HFFc6 (cell line): ENCODE results near the gene KPNA5. TPM values are rescaled to one million over a fixed set of nuclear protein-coding genes. Genes with fewer than 3 reads are reported as not detected.

Experiments used
- DNase-seq: peaks from one replicate; pipeline ENCODE4 v3.0.0-alpha.2; 2018
- H3K27ac Mint-ChIP-seq: 2 replicates; pipeline ENCODE4 v1.8.0; 2020; ENCODE audit warnings: mild to moderate bottlenecking, mixed read lengths
- H3K27me3 Mint-ChIP-seq: 2 replicates; pipeline ENCODE4 v1.8.0; 2021; ENCODE audit warnings: mild to moderate bottlenecking, moderate library complexity, mixed read lengths; ENCODE audit not compliant: insufficient read depth
- H3K36me3 Mint-ChIP-seq: 2 replicates; pipeline ENCODE4 v1.8.0; 2021; ENCODE audit warnings: low read depth, mixed read lengths
- H3K4me1 Mint-ChIP-seq: 2 replicates; pipeline ENCODE4 v1.8.0; 2020; ENCODE audit warnings: low read depth, mixed read lengths
- H3K4me3 Mint-ChIP-seq: 2 replicates; pipeline ENCODE4 v1.8.0; 2020; ENCODE audit warnings: mild to moderate bottlenecking, moderate library complexity, mixed read lengths
- H3K9me3 Mint-ChIP-seq: 2 replicates; pipeline ENCODE4 v1.8.0; 2020; ENCODE audit warnings: mild to moderate bottlenecking, mixed read lengths
- total RNA-seq, 6 experiments: library from RNA; stranded (reverse); fragmentation: NEBNext Ultra II Directional; extraction: Animal tissue kit (Norgen Biotek cat#: 25700); gene quantifications; 2 replicates in 1 of 6; 3 replicates in 5 of 6; pipeline ENCODE4 v1.2.3, GENCODE V29; 2021
- TF ChIP-seq, protein P1 (sequence below): fragments of 200-600 bp; sonication (generic); IDR thresholded peaks from 2 replicates; pipeline ENCODE4 v1.5.0; 2021; ENCODE audit warnings: antibody characterized with exemption, mild to moderate bottlenecking

Gene KPNA5
- total RNA-seq, 6 experiments from 2014 or later: 6.7 to 9.7 (median 8.8) TPM

DNA sequence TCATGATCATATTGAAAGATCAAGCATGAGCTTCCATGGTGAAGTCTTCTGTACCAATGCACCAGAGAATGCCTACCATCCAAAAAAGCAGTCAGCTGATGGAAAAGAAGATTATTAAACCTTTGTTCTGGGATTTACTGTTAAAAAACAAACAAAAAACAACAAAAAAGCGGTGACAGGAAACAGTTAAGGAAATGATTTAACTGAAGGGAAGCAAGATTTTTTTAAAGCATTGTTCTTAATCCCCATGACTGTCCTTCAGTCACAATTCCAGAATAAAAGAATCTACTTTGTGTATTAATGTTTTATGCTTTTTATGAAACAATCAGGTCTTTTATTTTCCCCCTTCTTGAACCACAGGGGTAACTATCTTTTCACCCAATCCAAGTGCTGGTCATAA, 60.6 kb downstream of the KPNA5 start:
- H3K4me3 Mint-ChIP-seq: no peak overlapping the region
- DNase-seq: no peak
- no peak overlapping the region for H3K27ac Mint-ChIP-seq
- H3K27me3 Mint-ChIP-seq: no peaks in the 10 kb centered on the region; the same call in 1 of the 2 replicates
- TF ChIP-seq, protein P1, sequence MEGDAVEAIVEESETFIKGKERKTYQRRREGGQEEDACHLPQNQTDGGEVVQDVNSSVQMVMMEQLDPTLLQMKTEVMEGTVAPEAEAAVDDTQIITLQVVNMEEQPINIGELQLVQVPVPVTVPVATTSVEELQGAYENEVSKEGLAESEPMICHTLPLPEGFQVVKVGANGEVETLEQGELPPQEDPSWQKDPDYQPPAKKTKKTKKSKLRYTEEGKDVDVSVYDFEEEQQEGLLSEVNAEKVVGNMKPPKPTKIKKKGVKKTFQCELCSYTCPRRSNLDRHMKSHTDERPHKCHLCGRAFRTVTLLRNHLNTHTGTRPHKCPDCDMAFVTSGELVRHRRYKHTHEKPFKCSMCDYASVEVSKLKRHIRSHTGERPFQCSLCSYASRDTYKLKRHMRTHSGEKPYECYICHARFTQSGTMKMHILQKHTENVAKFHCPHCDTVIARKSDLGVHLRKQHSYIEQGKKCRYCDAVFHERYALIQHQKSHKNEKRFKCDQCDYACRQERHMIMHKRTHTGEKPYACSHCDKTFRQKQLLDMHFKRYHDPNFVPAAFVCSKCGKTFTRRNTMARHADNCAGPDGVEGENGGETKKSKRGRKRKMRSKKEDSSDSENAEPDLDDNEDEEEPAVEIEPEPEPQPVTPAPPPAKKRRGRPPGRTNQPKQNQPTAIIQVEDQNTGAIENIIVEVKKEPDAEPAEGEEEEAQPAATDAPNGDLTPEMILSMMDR: no peak
- no peaks in the 10 kb centered on the region for H3K4me1 Mint-ChIP-seq
- H3K36me3 Mint-ChIP-seq: peaks cover 9% of the 10 kb centered on the region
- no peaks in the 10 kb centered on the region; the same call in 1 of the 2 replicates for H3K9me3 Mint-ChIP-seq

DNA sequence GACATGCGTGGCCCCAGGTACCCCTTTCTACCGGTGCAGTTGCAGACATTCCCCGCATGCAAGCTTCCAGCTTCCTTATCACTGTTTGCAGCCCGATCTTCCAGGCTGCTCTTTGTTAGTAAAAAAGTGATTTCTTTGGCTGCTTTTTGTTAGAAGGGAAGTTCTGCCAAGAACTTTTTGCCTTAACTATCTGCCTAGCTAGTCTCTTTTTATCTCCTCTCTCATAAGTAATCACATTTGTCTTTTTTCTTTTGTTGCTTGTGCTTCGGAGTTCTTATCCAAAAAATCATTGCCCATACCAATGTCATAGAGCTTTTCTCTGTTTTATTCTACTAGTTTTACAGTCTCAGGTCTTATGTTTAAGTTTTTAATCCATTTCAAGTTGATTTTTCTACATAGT, 64.2 kb downstream of the KPNA5 start:
- TF ChIP-seq, protein P1: no peak
- Mint-ChIP-seq H3K4me3 (no peak overlapping the region), H3K36me3 (no peaks in the 10 kb centered on the region), H3K4me1 (no peaks in the 10 kb centered on the region), H3K27me3 (no peaks in the 10 kb centered on the region; the same call in 1 of the 2 replicates), H3K27ac (no peak overlapping the region), H3K9me3 (no peaks in the 10 kb centered on the region)
- DNase-seq: no peak

DNA sequence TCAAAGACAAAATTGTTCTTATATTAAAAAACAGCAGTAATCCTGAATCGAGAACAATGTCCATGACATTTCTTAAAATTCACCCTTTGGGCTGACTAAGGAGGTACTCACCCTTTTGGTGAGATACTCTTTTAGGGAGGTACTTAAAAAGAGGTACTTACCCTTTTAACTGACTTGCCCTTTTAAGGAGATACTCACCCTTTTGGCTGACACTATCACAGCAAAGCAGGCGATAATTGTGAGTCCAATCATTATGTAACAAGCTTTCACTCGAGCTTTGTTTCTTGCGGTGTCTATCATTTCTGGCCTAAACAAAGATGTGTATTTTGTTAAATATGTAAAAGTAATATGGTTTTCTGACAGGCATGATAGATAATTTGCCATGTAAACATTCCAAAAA, 80.8 kb downstream of the KPNA5 start:
- no peaks in the 10 kb centered on the region for H3K36me3 Mint-ChIP-seq
- DNase-seq: no peak
- peaks cover 38% of the 10 kb centered on the region for H3K4me1 Mint-ChIP-seq
- H3K27ac Mint-ChIP-seq: no peak overlapping the region
- peaks cover 6% of the 10 kb centered on the region; the same call in 1 of the 2 replicates for H3K27me3 Mint-ChIP-seq
- H3K4me3 Mint-ChIP-seq: peak overlapping the region; percentile 17; the same call in 1 of the 2 replicates
- no peaks in the 10 kb centered on the region for H3K9me3 Mint-ChIP-seq
- TF ChIP-seq, protein P1: no peak

DNA sequence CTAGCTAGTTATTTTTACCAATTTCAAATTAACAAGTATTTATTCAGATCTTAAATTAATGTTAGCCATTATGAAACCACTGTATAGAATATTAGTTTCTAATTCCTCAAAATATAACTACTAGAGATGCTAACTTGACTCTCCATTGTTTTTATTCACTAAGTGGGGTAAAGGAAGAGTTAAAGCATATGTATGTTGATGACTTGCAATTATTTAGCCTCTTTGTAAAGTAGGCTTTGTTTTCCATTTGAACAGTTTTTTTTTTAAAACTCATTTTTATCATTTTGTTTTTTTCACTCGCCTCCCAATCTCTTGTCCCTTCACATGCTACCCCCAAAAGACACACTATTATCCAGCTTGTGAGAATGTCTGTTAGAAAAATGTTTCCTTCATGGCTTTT, 81.2 kb downstream of the KPNA5 start:
- Mint-ChIP-seq H3K9me3 (no peaks in the 10 kb centered on the region), H3K27ac (peak overlapping the region; percentile 47), H3K4me3 (peak overlapping the region; percentile 48; the same call in 1 of the 2 replicates), H3K27me3 (peaks cover 6% of the 10 kb centered on the region; the same call in 1 of the 2 replicates), H3K36me3 (no peaks in the 10 kb centered on the region), H3K4me1 (peaks cover 38% of the 10 kb centered on the region)
- DNase-seq: no peak
- TF ChIP-seq, protein P1: no peak

DNA sequence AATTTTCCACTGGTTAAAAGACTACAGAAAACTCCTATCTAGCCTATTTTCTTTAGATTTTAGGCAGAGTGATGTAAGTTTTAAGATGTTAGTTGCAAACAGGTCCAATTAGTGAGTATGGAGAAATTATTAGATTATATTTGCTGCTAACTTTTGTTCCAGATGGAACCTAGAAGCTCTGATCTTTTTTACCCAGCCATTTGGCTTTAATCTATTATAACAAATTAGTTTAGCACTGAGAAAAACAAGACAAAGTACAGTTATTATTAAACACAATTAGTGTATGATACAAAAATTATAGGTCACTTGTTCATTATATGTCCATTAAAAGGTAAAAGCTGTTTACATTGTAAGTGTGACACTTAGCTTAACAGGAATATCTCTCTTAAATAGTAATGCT, 82.0 kb downstream of the KPNA5 start:
- Mint-ChIP-seq H3K4me1 (peaks cover 38% of the 10 kb centered on the region), H3K27ac (no peak overlapping the region), H3K36me3 (no peaks in the 10 kb centered on the region), H3K27me3 (peaks cover 6% of the 10 kb centered on the region; the same call in 1 of the 2 replicates), H3K4me3 (no peak overlapping the region), H3K9me3 (no peaks in the 10 kb centered on the region)
- no peak for DNase-seq
- TF ChIP-seq, protein P1: no peak
